Thyroid gland (tissue), 4 donors: ENCODE results near the gene RHOBTB1.

Experiments used
- POLR2A ChIP-seq, 2 donors: fragments of 450-650 bp; IDR thresholded peaks; one replicate each; pipeline ENCODE4 v1.6.1; 2017; ENCODE audit warnings: antibody characterized with exemption in 2 of 2, mild to moderate bottlenecking in 2 of 2, moderate library complexity in 1 of 2
- TF ChIP-seq, protein P1 (sequence below), 6 experiments: fragments of 200-600 bp in 3 of 6; fragments of 450-650 bp in 3 of 6; sonication (generic) in 3 of 6; IDR thresholded peaks; one replicate each; pipeline ENCODE4 v1.5.1; 2016 to 2019; ENCODE audit warnings: antibody characterized with exemption in 6 of 6, mild to moderate bottlenecking in 2 of 6, inconsistent platforms in 1 of 6, moderate library complexity in 1 of 6

DNA sequence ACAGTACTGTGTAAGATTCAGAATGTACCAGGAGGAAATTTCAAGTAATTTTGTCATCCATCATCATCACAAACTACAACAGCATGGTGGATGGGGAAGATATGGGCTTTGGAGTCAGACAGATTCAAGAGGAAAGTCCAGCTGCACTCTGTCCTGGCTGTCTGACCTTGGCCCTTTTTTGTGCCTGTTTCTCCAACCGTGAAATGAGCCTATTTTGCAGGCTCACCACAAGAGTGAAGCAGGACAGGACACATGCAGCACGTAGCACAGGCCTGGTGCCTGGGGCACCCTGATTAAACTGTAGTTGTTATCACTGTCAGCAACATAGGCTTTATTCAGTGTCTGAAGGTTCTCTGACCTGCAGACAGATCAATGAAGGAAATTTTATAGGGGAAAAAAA is 37.6 kb downstream of the RHOBTB1 start:
- TF ChIP-seq, protein P1, sequence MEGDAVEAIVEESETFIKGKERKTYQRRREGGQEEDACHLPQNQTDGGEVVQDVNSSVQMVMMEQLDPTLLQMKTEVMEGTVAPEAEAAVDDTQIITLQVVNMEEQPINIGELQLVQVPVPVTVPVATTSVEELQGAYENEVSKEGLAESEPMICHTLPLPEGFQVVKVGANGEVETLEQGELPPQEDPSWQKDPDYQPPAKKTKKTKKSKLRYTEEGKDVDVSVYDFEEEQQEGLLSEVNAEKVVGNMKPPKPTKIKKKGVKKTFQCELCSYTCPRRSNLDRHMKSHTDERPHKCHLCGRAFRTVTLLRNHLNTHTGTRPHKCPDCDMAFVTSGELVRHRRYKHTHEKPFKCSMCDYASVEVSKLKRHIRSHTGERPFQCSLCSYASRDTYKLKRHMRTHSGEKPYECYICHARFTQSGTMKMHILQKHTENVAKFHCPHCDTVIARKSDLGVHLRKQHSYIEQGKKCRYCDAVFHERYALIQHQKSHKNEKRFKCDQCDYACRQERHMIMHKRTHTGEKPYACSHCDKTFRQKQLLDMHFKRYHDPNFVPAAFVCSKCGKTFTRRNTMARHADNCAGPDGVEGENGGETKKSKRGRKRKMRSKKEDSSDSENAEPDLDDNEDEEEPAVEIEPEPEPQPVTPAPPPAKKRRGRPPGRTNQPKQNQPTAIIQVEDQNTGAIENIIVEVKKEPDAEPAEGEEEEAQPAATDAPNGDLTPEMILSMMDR (IDR thresholded peaks at IDR 0.05) = no peak
- TF ChIP-seq POLR2A (IDR thresholded peaks at IDR 0.05) = no peak
